BE2C (cell line): ENCODE measurements around the gene PRR16.
A peak's percentile ranks its signal among the peaks of the same experiment; 100 is the strongest.
"Not testable (repeated sequence)": the region's sequence is repeated elsewhere in the genome, so short reads cannot be mapped to it uniquely, and the experiment has no call there.

ENCODE experiments used
- DNase-seq: peaks from one replicate; pipeline ENCODE4 v3.0.0-alpha.2; 2020
- H3K27me3 ChIP-seq: fragments of 250-450 bp; sonication (Bioruptor Pico); 2 replicates; pipeline ENCODE4 v1.5.1; 2020; ENCODE audit warnings: mild to moderate bottlenecking
- H3K36me3 ChIP-seq: fragments of 250-450 bp; sonication (Bioruptor Pico); 2 replicates; pipeline ENCODE4 v1.5.1; 2020; ENCODE audit warnings: mild to moderate bottlenecking
- H3K4me1 ChIP-seq: fragments of 250-450 bp; sonication (Bioruptor Pico); 2 replicates; pipeline ENCODE4 v1.5.1; 2020
- H3K4me3 ChIP-seq: 2 replicates; pipeline ENCODE4 v1.5.1; 2011; ENCODE audit warnings: low read depth, low read length
- H3K9me3 ChIP-seq: fragments of 250-450 bp; sonication (Bioruptor Pico); 2 replicates; pipeline ENCODE4 v1.5.1; 2020
- CTCF ChIP-seq: IDR thresholded peaks from 2 replicates; pipeline ENCODE4 v1.5.1; 2012; ENCODE audit warnings: mild to moderate bottlenecking, low read depth, low read length

PRR16 gene

GRCh38 chr5:120456006-120456405 lies 8.1 kb upstream of the PRR16 start:
- H3K4me3 ChIP-seq: no peak overlapping the region
- DNase-seq: no peak
- H3K36me3 ChIP-seq: no peaks in the 10 kb centered on the region
- H3K27me3 ChIP-seq: no peaks in the 10 kb centered on the region
- TF ChIP-seq CTCF: no peak
- H3K4me1 ChIP-seq: peaks cover 11% of the 10 kb centered on the region
- H3K9me3 ChIP-seq: no peaks in the 10 kb centered on the region

DNA sequence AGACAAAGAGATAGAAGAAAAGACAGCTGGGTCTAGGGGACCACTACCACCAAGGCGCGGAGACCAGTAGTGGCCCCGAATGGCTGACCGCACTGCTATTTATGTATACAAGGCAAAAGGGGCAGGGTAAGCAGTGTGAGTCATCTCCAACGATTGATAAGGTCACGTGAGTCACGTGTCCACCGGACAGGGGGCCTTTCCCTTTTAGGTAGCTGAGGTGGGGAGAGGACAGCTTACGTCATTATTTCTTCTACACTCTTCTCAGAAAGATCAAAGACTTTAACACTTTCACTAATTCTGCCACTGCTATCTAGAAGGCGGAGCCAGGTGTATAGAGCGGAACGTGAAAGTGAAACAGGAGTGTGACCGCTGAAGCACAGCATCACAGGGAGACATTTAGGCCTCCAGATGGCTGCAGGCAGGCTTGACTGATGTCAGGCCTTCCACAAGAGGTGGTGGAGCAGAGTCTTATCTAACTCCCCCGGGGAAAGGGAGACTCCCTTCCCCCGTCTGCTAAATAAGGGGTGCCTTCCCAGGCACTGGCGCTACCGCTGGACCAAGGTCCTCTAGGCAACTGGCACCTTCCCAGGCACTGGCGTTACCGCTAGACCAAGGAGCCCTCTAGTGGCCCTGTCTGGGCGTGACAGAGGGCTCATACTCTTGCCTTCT lies 6.1 kb upstream of the PRR16 start:
- H3K9me3 ChIP-seq: no peaks in the 10 kb centered on the region
- H3K36me3 ChIP-seq: no peaks in the 10 kb centered on the region
- DNase-seq: peak; percentile 88
- peak overlapping the region; percentile 85 for H3K4me3 ChIP-seq
- peak; percentile 81 for TF ChIP-seq CTCF
- H3K27me3 ChIP-seq: no peaks in the 10 kb centered on the region
- peaks cover 11% of the 10 kb centered on the region for H3K4me1 ChIP-seq

DNA sequence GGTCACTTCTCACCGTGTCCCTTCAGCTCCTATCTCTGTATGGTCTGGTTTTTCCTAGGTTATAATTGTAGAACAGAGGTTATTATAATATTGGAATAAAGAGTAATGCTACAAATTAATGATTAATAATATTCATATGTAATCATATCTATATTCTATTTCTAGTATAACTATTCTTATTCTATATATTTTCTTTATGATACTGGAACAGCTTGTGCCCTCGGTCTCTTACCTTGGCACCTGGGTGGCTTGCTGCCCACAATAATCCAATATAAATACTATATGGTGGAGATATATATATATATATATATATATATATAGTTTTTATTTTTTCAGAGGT lies 5.6 kb upstream of the PRR16 start:
- peak overlapping the region; percentile 85 for H3K4me3 ChIP-seq
- peaks cover 11% of the 10 kb centered on the region for H3K4me1 ChIP-seq
- not testable (repeated sequence) for H3K36me3 ChIP-seq, DNase-seq, H3K27me3 ChIP-seq, H3K9me3 ChIP-seq

- no peak for TF ChIP-seq CTCF
- no peak overlapping the region for H3K4me3 ChIP-seq
- H3K4me1 ChIP-seq: peaks cover 14% of the 10 kb centered on the region
- H3K27me3 ChIP-seq: no peaks in the 10 kb centered on the region
- no peaks in the 10 kb centered on the region for H3K9me3 ChIP-seq
- DNase-seq: no peak
- H3K36me3 ChIP-seq: no peaks in the 10 kb centered on the region
Measured at GRCh38 chr5:120461251-120461650, 2.8 kb upstream of the PRR16 start.

- no peaks in the 10 kb centered on the region for H3K9me3 ChIP-seq
- no peak overlapping the region for H3K4me3 ChIP-seq
- DNase-seq: no peak
- H3K27me3 ChIP-seq: no peaks in the 10 kb centered on the region
- H3K4me1 ChIP-seq: peaks cover 9% of the 10 kb centered on the region
- no peaks in the 10 kb centered on the region for H3K36me3 ChIP-seq
- TF ChIP-seq CTCF: no peak
Measured at GRCh38 chr5:120463006-120463680, 957 bp upstream of the PRR16 start.

- Histone ChIP-seq H3K27me3 (no peaks in the 10 kb centered on the region), H3K4me1 (peaks cover 5% of the 10 kb centered on the region), H3K9me3 (no peaks in the 10 kb centered on the region), H3K36me3 (no peaks in the 10 kb centered on the region), H3K4me3 (peak overlapping the region; percentile 80)
- no peak for TF ChIP-seq CTCF
- DNase-seq: peak; percentile 52
Measured at GRCh38 chr5:120464627-120465435, 731 bp downstream of the PRR16 start.
